Stimulated activated CD8-positive, alpha-beta memory T cell treated with anti-CD3 and anti-CD28 coated beads, Interleukin-12 subunit alpha, Interleukin-12 subunit beta, amount 100 ng/mL, for 24 hours (primary cell): ENCODE results near the gene SKIL.
"Not testable (repeated sequence)": the region's sequence is repeated elsewhere in the genome, so short reads cannot be mapped to it uniquely, and the experiment has no call there.

Experiments
- DNase-seq: peaks from one replicate; pipeline ENCODE4 v3.0.0-alpha.2; 2020; ENCODE audit errors: extremely low read depth

Gene SKIL

GRCh38 chr3:170357176-170358041 is at the start of gene SKIL:
Gene SKIL, plus strand, starts transcription at chr3:170357715. Its CDS starts 2,617 bp downstream, at chr3:170360332.
- peak; percentile 90 for DNase-seq

GRCh38 chr3:170309046-170309445 is 48.5 kb upstream of the SKIL start:
- no peak for DNase-seq

GRCh38 chr3:170317954-170318353 is 39.6 kb upstream of the SKIL start:
- DNase-seq = no peak

- no peak for DNase-seq
These were observed 36.9 kb upstream of the SKIL start for GRCh38 chr3:170320461-170321121.

- no peak for DNase-seq
These were observed 36.0 kb upstream of the SKIL start for GRCh38 chr3:170321321-170322034.

- no peak for DNase-seq
These were observed 34.8 kb upstream of the SKIL start for GRCh38 chr3:170322566-170323269.

- DNase-seq = no peak
These were observed 34.2 kb upstream of the SKIL start for GRCh38 chr3:170323331-170323730.

- no peak for DNase-seq
These were observed 32.6 kb upstream of the SKIL start for GRCh38 chr3:170324962-170325361.

GRCh38 chr3:170327040-170327808 is 30.3 kb upstream of the SKIL start:
- no peak for DNase-seq

GRCh38 chr3:170327868-170328548 is 29.5 kb upstream of the SKIL start:
- DNase-seq = not testable (repeated sequence)

GRCh38 chr3:170330366-170330765 is 27.1 kb upstream of the SKIL start:
- DNase-seq = no peak

GRCh38 chr3:170331143-170331542 is 26.4 kb upstream of the SKIL start:
- DNase-seq = no peak

- DNase-seq = no peak
These were observed 20.1 kb upstream of the SKIL start for GRCh38 chr3:170337420-170337819.

GRCh38 chr3:170338690-170339340 is 18.7 kb upstream of the SKIL start:
- DNase-seq = no peak

- DNase-seq = not testable (repeated sequence)
These were observed 15.2 kb upstream of the SKIL start for GRCh38 chr3:170342273-170342672.

GRCh38 chr3:170343859-170344258 is 13.7 kb upstream of the SKIL start:
- not testable (repeated sequence) for DNase-seq

GRCh38 chr3:170344971-170345370 is 12.5 kb upstream of the SKIL start:
- DNase-seq = no peak

GRCh38 chr3:170346481-170347392 is 10.8 kb upstream of the SKIL start:
- DNase-seq = no peak
